Measurements from ENCODE around the gene HS2ST1. TPM values are rescaled to one million over a fixed set of nuclear protein-coding genes. Genes with fewer than 3 reads are reported as not detected.
A peak's percentile ranks its signal among the peaks of the same experiment; 100 is the strongest.

The HS2ST1 gene
- total RNA-seq, 1 experiment from 2014 or later, result 45.8 TPM

GRCh38 chr1:87147851-87148250, 233.4 kb downstream of the HS2ST1 start:
- no peaks in the 10 kb centered on the region for H3K27me3 ChIP-seq (replicated peaks; ENCODE audit: insufficient read depth, low read depth, low read length, poor library complexity)
- no peak for TF ChIP-seq EZH2 (IDR thresholded peaks at IDR 0.05; ENCODE audit: borderline replicate concordance, low read depth, low read length, poor library complexity, severe bottlenecking)
- TF ChIP-seq CTCF (conservative IDR thresholded peaks at IDR 0.05; ENCODE audit: low read depth, low read length), result no peak
- BruUV-seq (replicated peaks), result no TSS peak
- no peaks in the 10 kb centered on the region for H3K9me3 ChIP-seq (ENCODE audit: low read depth, low read length, poor library complexity, severe bottlenecking)
- intact Hi-C loops (cut with micrococcal nuclease; ENCODE audit: unreplicated experiment), result no loop called here
- no peak overlapping the region for H3K4me3 ChIP-seq (ENCODE audit: low read depth, low read length, poor library complexity, severe bottlenecking)
- peaks cover 28% of the 10 kb centered on the region for H3K4me1 ChIP-seq (ENCODE audit: insufficient read depth, low read length, poor library complexity, severe bottlenecking)
- POLR2A ChIA-PET (ENCODE audit: low non-redundant PET), result no interaction called here
- H3K36me3 ChIP-seq (ENCODE audit: insufficient read depth, low read length, poor library complexity, severe bottlenecking), result no peaks in the 10 kb centered on the region
- DNase-seq (ENCODE audit: low spot score), result no peak
- no peak overlapping the region for H3K27ac ChIP-seq (ENCODE audit: low read depth, low read length, poor library complexity, severe bottlenecking)
- CTCF ChIA-PET, result no interaction called here

- no TSS peak for BruUV-seq (replicated peaks)
- Histone ChIP-seq H3K27me3 (replicated peaks; ENCODE audit: insufficient read depth, low read depth, low read length, poor library complexity) (no peaks in the 10 kb centered on the region), H3K4me1 (ENCODE audit: insufficient read depth, low read length, poor library complexity, severe bottlenecking) (peaks cover 28% of the 10 kb centered on the region), H3K9me3 (ENCODE audit: low read depth, low read length, poor library complexity, severe bottlenecking) (no peaks in the 10 kb centered on the region), H3K27ac (ENCODE audit: low read depth, low read length, poor library complexity, severe bottlenecking) (no peak overlapping the region), H3K4me3 (ENCODE audit: low read depth, low read length, poor library complexity, severe bottlenecking) (no peak overlapping the region), H3K36me3 (ENCODE audit: insufficient read depth, low read length, poor library complexity, severe bottlenecking) (no peaks in the 10 kb centered on the region)
- no peak for DNase-seq (ENCODE audit: low spot score)
- TF ChIP-seq CTCF (conservative IDR thresholded peaks at IDR 0.05; ENCODE audit: low read depth, low read length), result no peak
- TF ChIP-seq EZH2 (IDR thresholded peaks at IDR 0.05; ENCODE audit: borderline replicate concordance, low read depth, low read length, poor library complexity, severe bottlenecking), result no peak
- ChIA-PET POLR2A (ENCODE audit: low non-redundant PET) (no interaction called here), CTCF (no interaction called here)
- intact Hi-C loops (cut with micrococcal nuclease; ENCODE audit: unreplicated experiment), result no loop called here
These were observed 234.2 kb downstream of the HS2ST1 start for GRCh38 chr1:87148661-87149060.

- Histone ChIP-seq H3K4me3 (ENCODE audit: low read depth, low read length, poor library complexity, severe bottlenecking) (no peak overlapping the region), H3K27ac (ENCODE audit: low read depth, low read length, poor library complexity, severe bottlenecking) (no peak overlapping the region), H3K9me3 (ENCODE audit: low read depth, low read length, poor library complexity, severe bottlenecking) (no peaks in the 10 kb centered on the region), H3K4me1 (ENCODE audit: insufficient read depth, low read length, poor library complexity, severe bottlenecking) (peaks cover 31% of the 10 kb centered on the region), H3K27me3 (replicated peaks; ENCODE audit: insufficient read depth, low read depth, low read length, poor library complexity) (no peaks in the 10 kb centered on the region), H3K36me3 (ENCODE audit: insufficient read depth, low read length, poor library complexity, severe bottlenecking) (no peaks in the 10 kb centered on the region)
- ChIA-PET CTCF (interaction anchor here (0.7 to 1.2 kb wide), 2 partner anchors 12 to 29 kb away, joined by 3 read pairs; no protein-coding TSS in a partner anchor), POLR2A (ENCODE audit: low non-redundant PET) (no interaction called here)
- BruUV-seq (replicated peaks), result no TSS peak
- no peak for TF ChIP-seq CTCF (conservative IDR thresholded peaks at IDR 0.05; ENCODE audit: low read depth, low read length)
- intact Hi-C loops (cut with micrococcal nuclease; ENCODE audit: unreplicated experiment), result no loop called here
- peak; percentile 85 for DNase-seq (ENCODE audit: low spot score)
These were observed 235.0 kb downstream of the HS2ST1 start for GRCh38 chr1:87149241-87150041.

All from A673 (cell line).